NCI-H1436 (cell line): ENCODE results near the gene NTSR1.

ENCODE experiments used
- DNase-seq: peaks from one replicate; lab custom pipeline; 2025; lab: John Stamatoyannopoulos, UW

Gene NTSR1

GRCh38 chr20:62739581-62740285 lies 31.1 kb downstream of the NTSR1 start:
- no peak for DNase-seq

GRCh38 chr20:62740286-62741141 lies 31.9 kb downstream of the NTSR1 start:
- no peak for DNase-seq

- no peak for DNase-seq
Measured at GRCh38 chr20:62741191-62741691, 32.6 kb downstream of the NTSR1 start.

- DNase-seq: no peak
Measured at GRCh38 chr20:62741701-62742491, 33.3 kb downstream of the NTSR1 start.

GRCh38 chr20:62742550-62742949 lies 33.9 kb downstream of the NTSR1 start:
- DNase-seq: no peak

- no peak for DNase-seq
Measured at GRCh38 chr20:62742979-62743776, 34.5 kb downstream of the NTSR1 start.

GRCh38 chr20:62743777-62744317 lies 35.2 kb downstream of the NTSR1 start:
- no peak for DNase-seq

GRCh38 chr20:62744741-62745191 lies 36.1 kb downstream of the NTSR1 start:
- no peak for DNase-seq

- no peak for DNase-seq
Measured at GRCh38 chr20:62745279-62745951, 36.8 kb downstream of the NTSR1 start.

- DNase-seq: no peak
Measured at GRCh38 chr20:62745952-62746288, 37.3 kb downstream of the NTSR1 start.

- DNase-seq: no peak
Measured at GRCh38 chr20:62748311-62748710, 39.7 kb downstream of the NTSR1 start.

GRCh38 chr20:62749851-62750445 lies 41.3 kb downstream of the NTSR1 start:
- DNase-seq: no peak

- no peak for DNase-seq
Measured at GRCh38 chr20:62751551-62752150, 43.0 kb downstream of the NTSR1 start.

GRCh38 chr20:62752181-62752670 lies 43.6 kb downstream of the NTSR1 start:
- no peak for DNase-seq

GRCh38 chr20:62752671-62753501 lies 44.2 kb downstream of the NTSR1 start:
- DNase-seq: no peak

- DNase-seq: no peak
Measured at GRCh38 chr20:62753626-62754025, 45.0 kb downstream of the NTSR1 start.

- DNase-seq: no peak
Measured at GRCh38 chr20:62754122-62754990, 45.7 kb downstream of the NTSR1 start.

GRCh38 chr20:62754991-62755356 lies 46.3 kb downstream of the NTSR1 start:
- no peak for DNase-seq
